HG03378 (cell line): ENCODE results near the gene ATP5PD.

Source experiments
- ATAC-seq: cut with Tn5 transposase; IDR thresholded peaks from one replicate; pipeline ENCODE4 v1.9.1; 2021; ENCODE audit warnings: mild to moderate bottlenecking, moderate library complexity; ENCODE audit not compliant: unreplicated experiment

Gene ATP5PD

GRCh38 chr17:75001915-75002843 is 44.6 kb downstream of the ATP5PD start:
- no peak for ATAC-seq

GRCh38 chr17:74999523-74999922 is 47.2 kb downstream of the ATP5PD start:
- ATAC-seq, result no peak

- no peak for ATAC-seq
Observed at GRCh38 chr17:74998783-74999182, 48.0 kb downstream of the ATP5PD start.

GRCh38 chr17:74995847-74996246 is 50.9 kb downstream of the ATP5PD start:
- ATAC-seq, result no peak

- no peak for ATAC-seq
Observed at GRCh38 chr17:74994440-74994839, 52.3 kb downstream of the ATP5PD start.

GRCh38 chr17:74992223-74992622 is 54.5 kb downstream of the ATP5PD start:
- ATAC-seq, result no peak

- ATAC-seq, result no peak
Observed at GRCh38 chr17:74990581-74991105, 56.1 kb downstream of the ATP5PD start.
